GM13976 (cell line): ENCODE results near the gene DISC1.

Experiments
- DNase-seq: peaks from one replicate; pipeline ENCODE4 v3.0.0; 2012; ENCODE audit warnings: low spot score
- CTCF ChIP-seq: IDR thresholded peaks from 2 replicates; pipeline ENCODE4 v1.5.1; 2012; ENCODE audit warnings: borderline replicate concordance, mild to moderate bottlenecking; ENCODE audit not compliant: insufficient read depth; ENCODE audit errors: extremely low read depth, missing control alignments, control extremely low read depth
- in situ Hi-C: fragments of 300-500 bp; cut with MboI; formaldehyde crosslinking; loops from one replicate; pipeline ENCODE4 v1.12.0; 2022; ENCODE audit warnings: low sequenced_read_pairs, mixed read lengths, inconsistent platforms; ENCODE audit not compliant: unreplicated experiment

Gene DISC1

DNA sequence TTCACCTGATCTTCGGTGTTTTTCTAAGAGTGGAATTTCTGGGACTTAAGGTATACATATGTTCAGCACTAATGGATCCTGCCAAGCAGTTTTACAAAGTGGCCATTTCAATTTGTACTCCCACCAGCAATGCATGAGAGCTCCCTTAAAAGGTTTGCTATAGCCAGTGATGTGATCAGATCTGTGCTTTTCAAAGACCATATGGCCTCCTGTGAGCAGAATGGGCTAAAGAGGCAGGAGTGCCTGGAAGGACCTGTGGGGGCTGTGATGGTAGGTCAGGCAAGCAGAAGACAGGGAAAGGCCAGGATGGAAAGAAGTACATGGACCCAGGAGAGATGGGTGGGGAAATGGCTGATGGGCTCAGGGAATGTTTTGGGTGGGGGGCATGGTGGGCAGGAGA is 252.7 kb downstream of the DISC1 start:
- DNase-seq, result no peak
- TF ChIP-seq CTCF, result no peak
- in situ Hi-C loops, result no loop called here

- in situ Hi-C loops, result no loop called here
- TF ChIP-seq CTCF, result no peak
- DNase-seq, result no peak
Observed at GRCh38 chr1:231882333-231882732, 255.7 kb downstream of the DISC1 start.

GRCh38 chr1:231882790-231883189 is 256.2 kb downstream of the DISC1 start:
- no peak for TF ChIP-seq CTCF
- in situ Hi-C loops, result no loop called here
- no peak for DNase-seq

DNA sequence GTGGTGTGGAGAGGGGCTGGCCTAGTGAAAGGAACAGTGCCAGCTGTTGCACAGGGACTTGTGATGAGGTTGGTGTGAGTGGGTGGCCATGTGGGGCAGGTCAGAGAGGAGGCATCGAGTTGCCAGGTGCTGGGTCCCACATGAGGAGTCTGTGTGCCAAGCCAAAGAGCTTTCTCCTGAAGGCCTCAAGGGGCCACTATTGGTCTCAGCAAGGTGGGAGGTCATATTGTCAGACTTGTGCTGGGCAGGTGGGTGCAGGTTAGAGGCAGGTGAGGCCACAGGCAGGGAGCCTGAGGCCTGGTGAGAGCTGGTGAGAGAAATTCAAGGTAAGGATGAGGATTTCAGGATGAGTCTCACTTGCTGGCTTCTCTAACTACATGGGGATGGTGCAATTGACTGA is 256.8 kb downstream of the DISC1 start:
- DNase-seq, result no peak
- in situ Hi-C loops, result no loop called here
- no peak for TF ChIP-seq CTCF

GRCh38 chr1:231885209-231885854 is 258.7 kb downstream of the DISC1 start:
- DNase-seq, result no peak
- in situ Hi-C loops, result no loop called here
- TF ChIP-seq CTCF, result no peak

GRCh38 chr1:231887166-231887565 is 260.6 kb downstream of the DISC1 start:
- no peak for DNase-seq
- in situ Hi-C loops, result no loop called here
- TF ChIP-seq CTCF, result no peak
